GM12891 (cell line): ENCODE measurements around the gene BCAP31.

Source experiments
- POLR2A ChIP-seq: IDR thresholded peaks from 2 replicates; pipeline ENCODE4 v1.6.1; 2011; ENCODE audit warnings: low read depth, low read length, control low read depth
- POLR2AphosphoS5 ChIP-seq: IDR thresholded peaks from 2 replicates; pipeline ENCODE4 v1.6.1; 2011; ENCODE audit warnings: low read depth, low read length, control low read depth

GRCh38 chrX:153766871-153767673 lies 42.9 kb upstream of the BCAP31 start:
- TF ChIP-seq POLR2A (no peak), POLR2AphosphoS5 (no peak)
